Stimulated activated CD8-positive, alpha-beta memory T cell treated with anti-CD3 and anti-CD28 coated beads, Interleukin-7, amount 100 ng/mL, for 24 hours (primary cell): ENCODE results near the gene ITM2C.

ENCODE experiments used
- DNase-seq: peaks from one replicate; pipeline ENCODE4 v3.0.0-alpha.2; 2020; ENCODE audit warnings: low read depth

Gene ITM2C

GRCh38 chr2:230850358-230850658 is 14.4 kb upstream of the ITM2C start:
- DNase-seq, result no peak

- no peak for DNase-seq
Measured at GRCh38 chr2:230852113-230852512, 12.6 kb upstream of the ITM2C start.

- DNase-seq, result no peak
Measured at GRCh38 chr2:230861552-230862255, 3.0 kb upstream of the ITM2C start.

- no peak for DNase-seq
Measured at GRCh38 chr2:230862292-230862691, 2.5 kb upstream of the ITM2C start.

GRCh38 chr2:230863031-230863430 is 1.7 kb upstream of the ITM2C start:
- DNase-seq, result no peak

- DNase-seq, result no peak
Measured at GRCh38 chr2:230863442-230864121, 1.2 kb upstream of the ITM2C start.

- DNase-seq, result no peak
Measured at GRCh38 chr2:230864122-230864604, 579 bp upstream of the ITM2C start.

GRCh38 chr2:230865307-230865765 is 594 bp downstream of the ITM2C start:
- DNase-seq, result no peak

GRCh38 chr2:230865766-230866755 is 1.3 kb downstream of the ITM2C start:
- DNase-seq, result no peak

- no peak for DNase-seq
Measured at GRCh38 chr2:230866756-230867523, 2.2 kb downstream of the ITM2C start.

GRCh38 chr2:230868161-230868946 is 3.6 kb downstream of the ITM2C start:
- DNase-seq, result no peak

GRCh38 chr2:230868947-230869913 is 4.5 kb downstream of the ITM2C start:
- DNase-seq, result no peak

GRCh38 chr2:230869914-230870543 is 5.3 kb downstream of the ITM2C start:
- no peak for DNase-seq

- DNase-seq, result no peak
Measured at GRCh38 chr2:230870544-230871360, 6.0 kb downstream of the ITM2C start.

- no peak for DNase-seq
Measured at GRCh38 chr2:230871361-230872150, 6.8 kb downstream of the ITM2C start.

- DNase-seq, result no peak
Measured at GRCh38 chr2:230872151-230872967, 7.6 kb downstream of the ITM2C start.
